ENCODE measurements around the gene FSTL4. TPM values are rescaled to one million over a fixed set of nuclear protein-coding genes. Genes with fewer than 3 reads are reported as not detected.

Gene FSTL4
- 0.18 TPM in 1 of 2 replicates, not detected in the other for total RNA-seq (2012; rRNA removed)
- not detected in 2 replicates for polyA plus RNA-seq (2012; rRNA removed)
- 0.01 and 0.04 TPM in 2 replicates for polyA plus RNA-seq (2012; cell fraction: cytosol; rRNA removed)
- 0.03 TPM in 2 replicates for polyA plus RNA-seq (2012; cell fraction: nucleus; rRNA removed; ENCODE audit: low replicate concordance)
- percentile 7 among the genes with signal in this experiment for Bru-seq, nascent RNA
- percentile 7 among the genes with signal in this experiment for BruChase-seq, experiment 1, labeled RNA remaining after a 6-hour chase
- percentile 5 among the genes with signal in this experiment for BruChase-seq, experiment 2, labeled RNA remaining after a 2-hour chase
- long read RNA-seq, partial matches to known transcripts: 0 of 1 reads
- long read RNA-seq, other reads (novel, unspliced or antisense): 1 of 1 reads

GRCh38 chr5:133612249-133612860, at the start of gene FSTL4:
Gene FSTL4 (minus strand): TSS chr5:133612541.
- no peak for TF ChIP-seq USF2 (IDR thresholded peaks at IDR 0.05; ENCODE audit: low read depth, low read length)
- Histone ChIP-seq H2BK15ac (ENCODE audit: low read depth, low read length) (no peak within 1 kb of the TSS), H2BK120ac (ENCODE audit: low read depth, low read length) (no peak within 1 kb of the TSS), H3K14ac (replicated peaks; ENCODE audit: low read depth, low read length) (no peak within 1 kb of the TSS), H4K5ac (ENCODE audit: low read depth, low read length) (no peak within 1 kb of the TSS), H3K4ac (ENCODE audit: low read depth, low read length) (no peak within 1 kb of the TSS), H4K8ac (ENCODE audit: low read depth in 2 of 2, low read length in 2 of 2) (no peak within 1 kb of the TSS), H3K79me1 (ENCODE audit: low read depth in 1 of 2, low read length in 2 of 2) (no peaks in the 10 kb centered on the region), H3K27me3 (ENCODE audit: control insufficient read depth, insufficient read depth, low read length) (peaks cover 40% of the 10 kb centered on the region), H2AFZ (replicated peaks; ENCODE audit: low read length, poor library complexity) (peak within 1 kb of the TSS; percentile 27), H3K56ac (ENCODE audit: extremely low read depth, insufficient read depth, low read length) (no peak within 1 kb of the TSS), H3K4me1 (ENCODE audit: control insufficient read depth, insufficient read depth, low read length) (peaks cover 3% of the 10 kb centered on the region; the same call in 1 of the 2 replicates), H3K9ac (ENCODE audit: low read depth, low read length) (no peak within 1 kb of the TSS), H4K91ac (ENCODE audit: insufficient read depth, low read depth, low read length) (no peak within 1 kb of the TSS), H4K20me1 (ENCODE audit: insufficient read depth, low read length) (no peaks in the 10 kb centered on the region), H3K18ac (ENCODE audit: low read depth, low read length) (no peak within 1 kb of the TSS), H3K23ac (ENCODE audit: low read depth, low read length) (no peak within 1 kb of the TSS), H3K4me3 (ENCODE audit: insufficient read depth, low read depth, low read length) (no peak within 1 kb of the TSS), H2BK20ac (ENCODE audit: low read depth, low read length) (no peak within 1 kb of the TSS), H3K9me1 (ENCODE audit: insufficient read depth, low read length) (no peaks in the 10 kb centered on the region), H3K36me3 (ENCODE audit: control insufficient read depth, insufficient read depth, low read length) (no peaks in the 10 kb centered on the region), H2AK9ac (replicated peaks; ENCODE audit: low read depth, low read length, poor library complexity) (no peak within 1 kb of the TSS), H2AK5ac (ENCODE audit: low read depth, low read length) (no peak within 1 kb of the TSS), H3K9me3 (ENCODE audit: control insufficient read depth, insufficient read depth, low read length) (no peaks in the 10 kb centered on the region), H2BK5ac (ENCODE audit: low read depth, low read length, poor library complexity, severe bottlenecking) (no peak within 1 kb of the TSS), H3K4me2 (ENCODE audit: low read depth, low read length) (no peak within 1 kb of the TSS; the same call in 1 of the 2 replicates), H3K27ac (ENCODE audit: insufficient read depth, low read length) (no peak within 1 kb of the TSS)
- CTCF ChIA-PET: no interaction called here
- POLR2A ChIA-PET (ENCODE audit: unreplicated experiment): no interaction called here
- BruUV-seq (replicated peaks): no TSS peak
- dilution Hi-C loops (cut with HindIII; ENCODE audit: low sequenced_read_pairs, unreplicated experiment): no loop called here
- ATAC-seq (ENCODE audit: low read depth) (no peak), DNase-seq (no peak)
- in situ Hi-C loops (cut with MboI; ENCODE audit: low sequenced_read_pairs): no loop called here
- intact Hi-C loops (cut with micrococcal nuclease): loop anchor here (5.0 kb wide), 1 partner anchor 500 kb away; no protein-coding TSS in a partner anchor
- WGBS, 2 experiments (ENCODE audit: extremely low coverage in 2 of 2, insufficient read length in 1 of 2): 2% methylated on average over 23 of the region's 74 CpGs; no CpG with 5 or more reads in 1 of the 2 experiments

Data from IMR-90 (cell line).